ENCODE data around the gene VSIG8. TPM values are rescaled to one million over a fixed set of nuclear protein-coding genes. Genes with fewer than 3 reads are reported as not detected.

The VSIG8 gene
- total RNA-seq, 1 donor from 2014 or later: not detected

GRCh38 chr1:159828176-159828575 lies 34.3 kb downstream of the VSIG8 start:
- Histone ChIP-seq H3K36me3 (peaks cover 4% of the 10 kb centered on the region), H3K27ac (no peak overlapping the region), H3K9me3 (no peaks in the 10 kb centered on the region), H3K4me1 (peaks cover 29% of the 10 kb centered on the region), H3K27me3 (no peaks in the 10 kb centered on the region), H3K4me3 (peak overlapping the region; percentile 37)
- DNase-seq: no peak
- ATAC-seq: no peak
- TF ChIP-seq CTCF (IDR thresholded peaks at IDR 0.05): no peak
- intact Hi-C loops (cut with DNase I): no loop called here

- Histone ChIP-seq H3K9me3 (no peaks in the 10 kb centered on the region), H3K4me3 (peak overlapping the region; percentile 37), H3K4me1 (peaks cover 29% of the 10 kb centered on the region), H3K27ac (peak overlapping the region; percentile 32), H3K27me3 (no peaks in the 10 kb centered on the region), H3K36me3 (no peaks in the 10 kb centered on the region)
- ATAC-seq (no peak), DNase-seq (no peak)
- intact Hi-C loops (cut with DNase I): no loop called here
- TF ChIP-seq CTCF (IDR thresholded peaks at IDR 0.05): no peak
Observed at GRCh38 chr1:159827549-159827948, 34.9 kb downstream of the VSIG8 start.

GRCh38 chr1:159827102-159827490 lies 35.4 kb downstream of the VSIG8 start:
- H3K36me3 ChIP-seq: no peaks in the 10 kb centered on the region
- intact Hi-C loops (cut with DNase I): no loop called here
- H3K27me3 ChIP-seq: no peaks in the 10 kb centered on the region
- peak overlapping the region; percentile 32 for H3K27ac ChIP-seq
- DNase-seq (no peak), ATAC-seq (no peak)
- TF ChIP-seq CTCF (IDR thresholded peaks at IDR 0.05): no peak
- H3K4me1 ChIP-seq: peaks cover 29% of the 10 kb centered on the region
- peak overlapping the region; percentile 37 for H3K4me3 ChIP-seq
- H3K9me3 ChIP-seq: no peaks in the 10 kb centered on the region

- Histone ChIP-seq H3K9me3 (no peaks in the 10 kb centered on the region), H3K27ac (peak within 1 kb of the TSS; percentile 32), H3K36me3 (no peaks in the 10 kb centered on the region), H3K4me3 (peak within 1 kb of the TSS; percentile 37), H3K27me3 (no peaks in the 10 kb centered on the region), H3K4me1 (peaks cover 26% of the 10 kb centered on the region)
- intact Hi-C loops (cut with DNase I): no loop called here
- ATAC-seq (peak; percentile 78), DNase-seq (peak; percentile 74)
- TF ChIP-seq CTCF (IDR thresholded peaks at IDR 0.05): no peak
Observed at GRCh38 chr1:159826441-159827101, 35.9 kb downstream of the VSIG8 start, which contains the start of gene SLAMF8. TSS of gene SLAMF8 (plus strand) at chr1:159826873. CDS start at chr1:159826899, 26 bp downstream.

GRCh38 chr1:159825564-159825963 lies 36.9 kb downstream of the VSIG8 start:
- no peaks in the 10 kb centered on the region for H3K9me3 ChIP-seq
- no peak for DNase-seq

More at GRCh38 chr1:159825564-159825963, 36.9 kb downstream of the VSIG8 start:
- intact Hi-C loops (cut with DNase I): no loop called here
- Histone ChIP-seq H3K36me3 (no peaks in the 10 kb centered on the region), H3K4me3 (no peak overlapping the region), H3K4me1 (peaks cover 19% of the 10 kb centered on the region), H3K27ac (no peak overlapping the region), H3K27me3 (no peaks in the 10 kb centered on the region)
- no peak for TF ChIP-seq CTCF (IDR thresholded peaks at IDR 0.05)
- no peak for ATAC-seq
